ENCODE results near the gene R3HDM2. TPM values are rescaled to one million over a fixed set of nuclear protein-coding genes. Genes with fewer than 3 reads are reported as not detected.
A peak's percentile ranks its signal among the peaks of the same experiment; 100 is the strongest.

R3HDM2 gene
- total RNA-seq, 6 experiments from 2014 or later = 33.7 to 39.4 (median 37.9) TPM

DNA sequence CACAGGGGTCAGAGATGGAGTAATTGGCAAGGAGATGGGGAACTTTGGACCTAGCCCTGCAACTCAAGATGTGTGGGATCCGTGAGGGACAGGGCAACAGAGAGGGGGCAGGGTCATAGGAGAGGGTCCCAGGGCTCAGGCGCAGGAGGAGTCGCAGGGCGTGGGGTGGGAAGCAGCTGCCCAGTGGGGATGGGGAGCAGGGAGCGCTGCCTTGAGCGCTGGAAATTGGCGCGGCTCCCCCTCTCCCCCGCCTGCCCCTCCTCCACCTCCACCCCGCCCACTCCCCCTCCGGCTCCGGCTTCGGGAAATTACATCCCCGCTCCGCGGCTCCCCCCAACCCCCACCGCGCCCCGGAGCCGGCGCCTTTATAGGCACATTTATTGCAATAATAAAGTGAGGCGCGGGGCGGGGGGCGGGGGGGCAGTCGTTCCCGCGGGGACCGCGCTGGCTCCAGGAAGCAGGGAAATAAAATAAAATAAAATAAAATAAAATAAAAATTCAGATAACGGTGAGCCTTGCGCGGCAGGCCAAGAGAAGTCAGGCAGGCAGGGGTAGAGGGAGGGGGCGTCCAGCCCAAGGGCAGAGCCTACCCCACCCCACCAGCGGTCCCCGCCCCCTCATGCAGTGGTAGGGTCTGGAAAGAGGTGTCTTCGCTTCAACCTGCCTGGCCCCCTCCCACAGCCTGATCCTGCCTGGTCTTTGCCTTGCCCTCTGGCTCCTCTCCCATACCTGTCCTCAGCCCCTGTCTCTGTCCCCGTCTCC is 210.7 kb downstream of the R3HDM2 start:
- no peak for DNase-seq
- Mint-ChIP-seq H3K27me3 (ENCODE audit: insufficient read depth) (peaks cover 41% of the 10 kb centered on the region), H3K27ac (no peak overlapping the region), H3K4me1 (ENCODE audit: low read depth) (peaks cover 28% of the 10 kb centered on the region), H3K36me3 (ENCODE audit: low read depth) (no peaks in the 10 kb centered on the region), H3K9me3 (no peaks in the 10 kb centered on the region), H3K4me3 (no peak overlapping the region)
- TF ChIP-seq, protein P1, sequence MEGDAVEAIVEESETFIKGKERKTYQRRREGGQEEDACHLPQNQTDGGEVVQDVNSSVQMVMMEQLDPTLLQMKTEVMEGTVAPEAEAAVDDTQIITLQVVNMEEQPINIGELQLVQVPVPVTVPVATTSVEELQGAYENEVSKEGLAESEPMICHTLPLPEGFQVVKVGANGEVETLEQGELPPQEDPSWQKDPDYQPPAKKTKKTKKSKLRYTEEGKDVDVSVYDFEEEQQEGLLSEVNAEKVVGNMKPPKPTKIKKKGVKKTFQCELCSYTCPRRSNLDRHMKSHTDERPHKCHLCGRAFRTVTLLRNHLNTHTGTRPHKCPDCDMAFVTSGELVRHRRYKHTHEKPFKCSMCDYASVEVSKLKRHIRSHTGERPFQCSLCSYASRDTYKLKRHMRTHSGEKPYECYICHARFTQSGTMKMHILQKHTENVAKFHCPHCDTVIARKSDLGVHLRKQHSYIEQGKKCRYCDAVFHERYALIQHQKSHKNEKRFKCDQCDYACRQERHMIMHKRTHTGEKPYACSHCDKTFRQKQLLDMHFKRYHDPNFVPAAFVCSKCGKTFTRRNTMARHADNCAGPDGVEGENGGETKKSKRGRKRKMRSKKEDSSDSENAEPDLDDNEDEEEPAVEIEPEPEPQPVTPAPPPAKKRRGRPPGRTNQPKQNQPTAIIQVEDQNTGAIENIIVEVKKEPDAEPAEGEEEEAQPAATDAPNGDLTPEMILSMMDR (IDR thresholded peaks at IDR 0.05) = no peak

DNA sequence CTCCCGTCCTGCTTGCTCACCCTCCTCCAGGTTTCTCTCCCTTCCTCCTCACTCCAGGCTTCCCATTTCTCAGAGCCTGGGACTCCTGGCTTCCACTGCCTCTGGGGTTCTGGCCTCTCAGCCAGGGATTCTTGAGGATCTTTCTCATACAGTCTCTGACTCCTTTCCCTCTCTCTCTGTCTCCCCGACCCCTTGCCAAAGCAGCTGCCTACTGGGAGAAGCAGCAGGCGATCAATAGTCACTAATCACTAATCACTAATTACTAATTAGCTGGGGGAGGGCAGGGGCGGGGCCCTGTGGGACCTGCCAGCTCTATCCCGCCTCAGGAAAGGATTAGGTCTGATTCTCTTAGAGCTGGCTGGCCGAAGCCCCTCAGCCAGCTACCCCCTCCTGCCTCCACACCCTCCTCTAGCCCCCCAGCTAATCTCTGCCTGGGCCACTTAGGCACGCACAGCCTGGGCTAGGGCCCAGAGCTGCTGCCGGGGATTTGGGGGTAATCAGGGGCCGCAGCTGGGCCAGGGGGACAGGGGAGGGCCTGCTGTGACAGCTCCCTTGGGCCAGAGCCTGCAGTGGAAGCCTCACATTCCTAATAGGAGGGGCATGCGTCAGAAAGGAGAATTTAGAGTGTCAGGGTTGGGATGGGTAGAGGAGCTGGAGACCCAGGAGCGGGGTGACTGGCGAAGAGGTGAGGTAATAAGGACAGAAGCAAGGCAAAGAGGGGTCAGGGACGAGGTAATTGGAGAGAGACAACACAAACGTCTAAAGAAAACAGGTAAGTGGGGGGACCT is 211.4 kb downstream of the R3HDM2 start:
- Mint-ChIP-seq H3K4me1 (ENCODE audit: low read depth) (peaks cover 31% of the 10 kb centered on the region), H3K9me3 (no peaks in the 10 kb centered on the region), H3K27me3 (ENCODE audit: insufficient read depth) (peaks cover 46% of the 10 kb centered on the region), H3K4me3 (no peak overlapping the region), H3K36me3 (ENCODE audit: low read depth) (no peaks in the 10 kb centered on the region), H3K27ac (no peak overlapping the region)
- no peak for DNase-seq
- TF ChIP-seq, protein P1 (IDR thresholded peaks at IDR 0.05) = no peak

DNA sequence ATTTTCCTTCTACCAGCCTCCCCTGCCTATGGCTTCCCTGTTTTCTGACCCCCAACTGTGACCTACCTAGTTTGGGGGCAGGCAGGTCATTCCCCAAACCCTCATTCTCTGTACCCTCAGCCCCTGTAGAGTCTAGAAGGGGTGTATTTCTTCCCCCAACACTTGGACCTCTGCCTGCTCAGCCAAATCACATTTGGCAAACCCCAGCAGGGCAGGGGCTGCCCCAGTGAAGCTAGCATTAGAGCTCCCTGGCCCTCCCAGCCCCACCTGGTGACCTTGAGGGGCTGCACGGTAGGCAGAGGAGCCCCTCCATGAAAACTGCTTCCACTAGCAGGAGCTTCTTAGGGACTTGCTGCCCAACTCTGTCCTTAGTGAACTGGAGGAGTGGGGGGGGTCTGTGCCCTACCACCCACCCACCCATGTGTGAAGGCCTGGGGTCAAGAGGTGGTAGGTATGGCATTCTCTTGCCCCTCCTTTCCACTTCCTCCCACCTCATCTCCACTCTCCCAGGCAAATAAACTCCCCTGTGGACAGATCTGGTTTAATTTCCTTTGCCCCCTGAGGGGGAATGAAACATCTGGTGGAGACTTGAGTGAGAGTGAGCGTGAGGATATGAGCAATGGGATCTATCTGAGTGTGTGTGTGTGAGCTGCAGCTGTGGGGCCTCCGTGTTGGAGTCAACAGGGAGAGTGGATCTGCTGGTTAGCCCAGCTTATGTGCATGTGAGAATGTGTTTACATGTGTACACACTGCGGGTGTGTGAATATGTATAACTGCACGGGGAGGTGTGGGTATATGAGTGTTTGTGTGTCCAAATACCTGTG is 212.6 kb downstream of the R3HDM2 start:
- peaks cover 51% of the 10 kb centered on the region for H3K27me3 Mint-ChIP-seq (ENCODE audit: insufficient read depth)
- H3K4me3 Mint-ChIP-seq = peak overlapping the region; percentile 79; the same call in 1 of the 2 replicates
- TF ChIP-seq, protein P1 (IDR thresholded peaks at IDR 0.05) = no peak
- H3K27ac Mint-ChIP-seq = no peak overlapping the region
- H3K36me3 Mint-ChIP-seq (ENCODE audit: low read depth) = 0 out of 2 replicates have a peak, but pooled peaks cover 9% of the 10 kb centered on the region
- H3K9me3 Mint-ChIP-seq = no peaks in the 10 kb centered on the region
- DNase-seq = peak; percentile 35
- H3K4me1 Mint-ChIP-seq (ENCODE audit: low read depth) = peaks cover 43% of the 10 kb centered on the region

DNA sequence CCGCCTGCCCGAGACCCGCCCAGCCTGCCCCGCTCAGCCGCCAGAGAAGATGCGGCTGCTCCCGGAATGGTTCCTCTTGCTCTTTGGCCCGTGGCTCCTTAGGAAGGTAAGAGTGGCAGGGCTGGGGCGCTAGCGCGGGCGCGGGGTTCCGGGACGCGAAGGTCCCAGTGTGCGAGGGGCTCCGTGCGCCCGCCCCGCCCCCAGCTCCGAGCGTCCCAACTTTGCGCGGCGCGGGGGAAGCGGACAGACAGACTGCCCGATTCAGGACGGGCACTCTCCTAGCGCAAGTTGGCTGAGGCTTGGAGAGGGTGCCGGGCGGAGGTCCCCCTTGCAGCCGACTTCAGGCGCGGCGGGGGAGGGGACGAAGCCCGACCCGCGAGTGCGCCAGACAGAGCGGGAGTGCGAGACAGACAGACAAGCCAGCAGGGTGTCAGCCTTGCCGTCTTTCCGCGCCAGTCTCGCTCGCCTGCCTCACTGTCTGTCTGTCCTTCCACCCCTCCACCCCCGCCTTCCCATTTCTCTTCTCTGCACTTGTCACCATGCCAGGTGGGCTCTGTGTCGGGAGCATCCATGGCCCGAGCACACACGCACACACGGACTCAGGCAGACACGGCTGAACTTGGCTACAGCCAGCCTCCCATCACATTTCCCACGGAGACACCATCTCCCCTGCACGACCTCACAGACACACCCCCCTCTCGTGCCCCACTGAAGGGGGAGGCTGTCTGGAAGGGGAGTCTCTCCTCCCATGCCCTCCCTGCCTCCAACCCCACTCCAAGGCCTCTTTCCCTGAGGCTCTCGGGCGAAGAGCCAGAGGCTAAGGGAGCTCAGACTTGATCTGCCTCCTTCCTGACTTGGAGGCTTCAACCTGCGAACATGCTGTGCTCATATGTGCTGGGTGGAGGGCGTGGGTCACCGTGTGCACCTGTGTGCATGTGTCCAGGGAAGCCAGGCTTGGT is 213.6 kb downstream of the R3HDM2 start:
- DNase-seq = peak; percentile 24
- Mint-ChIP-seq H3K36me3 (ENCODE audit: low read depth) (0 out of 2 replicates have a peak, but pooled peaks cover 9% of the 10 kb centered on the region), H3K27me3 (ENCODE audit: insufficient read depth) (peaks cover 51% of the 10 kb centered on the region), H3K4me3 (peak overlapping the region; percentile 79), H3K4me1 (ENCODE audit: low read depth) (peaks cover 44% of the 10 kb centered on the region), H3K9me3 (no peaks in the 10 kb centered on the region), H3K27ac (peak overlapping the region; percentile 16; the same call in 1 of the 2 replicates)
- TF ChIP-seq, protein P1 (IDR thresholded peaks at IDR 0.05) = no peak
